H1 (cell line): ENCODE measurements around the gene SPOCD1. TPM values are rescaled to one million over a fixed set of nuclear protein-coding genes. Genes with fewer than 3 reads are reported as not detected.

Source experiments
- CTCF ChIA-PET: fragments of 300-600 bp; sonication (Branson Sonifier 250); formaldehyde crosslinking; loops from one replicate; lab custom pipeline; 2021; ENCODE audit not compliant: partially characterized antibody; lab: Charles Lee
- POLR2A ChIA-PET: fragments of 300-600 bp; sonication (Branson Sonifier 250); formaldehyde crosslinking; loops from one replicate; lab custom pipeline; 2021; ENCODE audit warnings: inconsistent platforms; ENCODE audit not compliant: partially characterized antibody; lab: Charles Lee
- DNase-seq, 2 experiments: peaks; one replicate each; pipeline versions ENCODE4 v3.0.0 to v3.0.0-alpha.2; 2010 to 2022; ENCODE audit warnings: low spot score in 2 of 2, low read depth in 1 of 2, mixed read lengths in 1 of 2
- FAIRE-seq: peaks from 2 replicates; lab custom pipeline; 2011; peaks lifted over from hg19 to GRCh38; lab: Jason Lieb, UNC
- H2AFZ ChIP-seq: 2 replicates; pipeline ENCODE4 v1.8.1; 2012; ENCODE audit warnings: low read length, inconsistent platforms
- H2AK5ac ChIP-seq: 2 replicates; pipeline ENCODE4 v1.6.1; 2013; ENCODE audit warnings: low read depth, low read length
- H2BK120ac ChIP-seq: replicated peaks from 2 replicates; pipeline ENCODE3; 2013; ENCODE audit warnings: low read depth, low read length, inconsistent platforms
- H2BK12ac ChIP-seq: 2 replicates; pipeline ENCODE4 v1.6.1; 2013; ENCODE audit warnings: low read depth, low read length
- H2BK15ac ChIP-seq: 2 replicates; pipeline ENCODE4 v1.6.1; 2013; ENCODE audit warnings: low read length
- H2BK20ac ChIP-seq: 2 replicates; pipeline ENCODE4 v1.6.1; 2013; ENCODE audit warnings: low read length
- H2BK5ac ChIP-seq: 2 replicates; pipeline ENCODE4 v1.6.1; 2013; ENCODE audit warnings: low read depth, low read length
- H3K14ac ChIP-seq: 2 replicates; pipeline ENCODE4 v1.6.1; 2013; ENCODE audit warnings: inconsistent platforms; ENCODE audit not compliant: insufficient read length
- H3K18ac ChIP-seq: 2 replicates; pipeline ENCODE4 v1.6.1; 2013; ENCODE audit warnings: low read length; ENCODE audit errors: extremely low read depth
- H3K23ac ChIP-seq: 2 replicates; pipeline ENCODE4 v1.6.1; 2013; ENCODE audit warnings: inconsistent platforms; ENCODE audit not compliant: insufficient read length
- H3K23me2 ChIP-seq: 2 replicates; pipeline ENCODE4 v1.6.1; 2013; ENCODE audit warnings: low read depth, low read length
- H3K27ac ChIP-seq: 2 replicates; pipeline ENCODE4 v1.6.1; 2011; ENCODE audit warnings: low read depth, low read length, inconsistent platforms
- H3K27me3 ChIP-seq, 4 experiments: replicated peaks in 1 of 4; 1 replicate in 1 of 4; 2 replicates in 3 of 4; pipeline versions ENCODE4 v1.6.1 to v1.8.1; 2011 to 2013; ENCODE audit warnings: low read length in 3 of 4, mild to moderate bottlenecking in 3 of 4, inconsistent platforms in 2 of 4, mixed read lengths in 2 of 4, moderate library complexity in 1 of 4; ENCODE audit not compliant: control insufficient read depth in 3 of 4, insufficient read depth in 3 of 4; ENCODE audit errors: extremely low read depth in 1 of 4
- H3K36me3 ChIP-seq, 4 experiments: 2 replicates each; pipeline versions ENCODE4 v1.6.1 to v1.8.1; 2011 to 2013; ENCODE audit warnings: mild to moderate bottlenecking in 4 of 4, low read length in 3 of 4, moderate library complexity in 2 of 4, control low read depth in 1 of 4, inconsistent platforms in 1 of 4; ENCODE audit not compliant: insufficient read depth in 4 of 4, control insufficient read depth in 2 of 4
- H3K4ac ChIP-seq: replicated peaks from 2 replicates; pipeline ENCODE3; 2013; ENCODE audit warnings: low read length, low read depth, mixed read lengths, inconsistent platforms; ENCODE audit not compliant: insufficient read length
- H3K4me1 ChIP-seq, 4 experiments: replicated peaks in 1 of 4; 1 replicate in 1 of 4; 2 replicates in 3 of 4; pipeline versions ENCODE4 v1.6.1 to v1.8.1; 2011 to 2013; ENCODE audit warnings: low read length in 3 of 4, inconsistent platforms in 2 of 4, mixed read lengths in 1 of 4; ENCODE audit not compliant: insufficient read depth in 4 of 4, control insufficient read depth in 3 of 4
- H3K4me2 ChIP-seq, 2 experiments: 2 replicates each; pipeline versions ENCODE4 v1.6.1 to v1.8.1; 2011 to 2013; ENCODE audit warnings: low read depth in 2 of 2, low read length in 2 of 2, control low read depth in 1 of 2, inconsistent platforms in 1 of 2, mild to moderate bottlenecking in 1 of 2; ENCODE audit not compliant: insufficient read depth in 1 of 2
- H3K4me3 ChIP-seq, 4 experiments: fragments of 200-600, 300-600 bp in 1 of 4; sonication (generic), shearing (Covaris generic), sonication (Bioruptor Twin) in 1 of 4; 2 replicates each; pipeline versions ENCODE4 v1.5.1 to v1.8.1; 2011 to 2016; ENCODE audit warnings: low read length in 4 of 4, low read depth in 3 of 4, control low read depth in 2 of 4, inconsistent platforms in 2 of 4, mild to moderate bottlenecking in 2 of 4, mixed read lengths in 1 of 4, moderate library complexity in 1 of 4; ENCODE audit not compliant: insufficient read depth in 2 of 4; ENCODE audit errors: extremely low read depth in 1 of 4
- H3K56ac ChIP-seq: replicated peaks from 2 replicates; pipeline ENCODE3; 2013; ENCODE audit warnings: low read depth, mild to moderate bottlenecking, mixed read lengths, low read length, inconsistent platforms; ENCODE audit not compliant: insufficient read length
- H3K79me1 ChIP-seq: 2 replicates; pipeline ENCODE4 v1.6.1; 2013; ENCODE audit warnings: low read depth, low read length, control low read depth
- H3K79me2 ChIP-seq, 2 experiments: 2 replicates each; pipeline versions ENCODE4 v1.6.1 to v1.8.1; 2012 to 2013; ENCODE audit warnings: low read length in 2 of 2, mild to moderate bottlenecking in 2 of 2, inconsistent platforms in 1 of 2; ENCODE audit not compliant: insufficient read depth in 2 of 2, control insufficient read depth in 1 of 2
- H3K9ac ChIP-seq, 4 experiments: replicated peaks in 1 of 4; 1 replicate in 1 of 4; 2 replicates in 3 of 4; pipeline versions ENCODE4 v1.6.1 to v1.8.1; 2011 to 2013; ENCODE audit warnings: low read depth in 3 of 4, low read length in 3 of 4, control low read depth in 2 of 4, mild to moderate bottlenecking in 2 of 4, moderate library complexity in 2 of 4, inconsistent platforms in 1 of 4; ENCODE audit errors: extremely low read depth in 1 of 4
- H3K9me3 ChIP-seq, 2 experiments: 2 replicates each; pipeline versions ENCODE4 v1.6.1 to v1.8.1; 2012 to 2013; ENCODE audit warnings: mild to moderate bottlenecking in 2 of 2, moderate library complexity in 2 of 2, control low read depth in 1 of 2, inconsistent platforms in 1 of 2, low read depth in 1 of 2, low read length in 1 of 2, mixed read lengths in 1 of 2; ENCODE audit not compliant: insufficient read depth in 2 of 2
- H4K20me1 ChIP-seq, 2 experiments: replicated peaks in 1 of 2; 2 replicates each; pipeline versions ENCODE3 to v1.8.1; 2011 to 2013; ENCODE audit warnings: inconsistent platforms in 2 of 2, low read length in 2 of 2, mild to moderate bottlenecking in 1 of 2; ENCODE audit not compliant: insufficient read depth in 2 of 2, control insufficient read depth in 1 of 2
- H4K5ac ChIP-seq: 2 replicates; pipeline ENCODE4 v1.6.1; 2013; ENCODE audit warnings: low read length, low read depth, mixed read lengths, inconsistent platforms; ENCODE audit not compliant: insufficient read length
- H4K8ac ChIP-seq: 2 replicates; pipeline ENCODE4 v1.8.0; 2013; ENCODE audit warnings: mild to moderate bottlenecking, moderate library complexity, low read length, inconsistent platforms; ENCODE audit not compliant: insufficient read depth; ENCODE audit errors: extremely low read depth
- H4K91ac ChIP-seq: replicated peaks from 2 replicates; pipeline ENCODE3; 2013; ENCODE audit warnings: low read length, mixed read lengths, inconsistent platforms; ENCODE audit not compliant: insufficient read length
- CREB1 ChIP-seq: IDR thresholded peaks from 2 replicates; pipeline ENCODE4 v1.6.1; 2012; ENCODE audit warnings: inconsistent platforms
- E2F6 ChIP-seq: IDR thresholded peaks from 2 replicates; pipeline ENCODE4 v1.6.1; 2012; ENCODE audit warnings: inconsistent platforms
- EZH2 ChIP-seq: fragments of 200-600 bp; sonication (generic); IDR thresholded peaks from 2 replicates; pipeline ENCODE4 v1.7.1; 2012; ENCODE audit warnings: low read depth, mild to moderate bottlenecking, moderate library complexity, low read length, inconsistent platforms; ENCODE audit not compliant: severe bottlenecking
- KDM1A ChIP-seq: fragments of 200-600, 300-600 bp; sonication (generic); IDR thresholded peaks from 2 replicates; pipeline ENCODE4 v1.7.1; 2016; ENCODE audit warnings: mild to moderate bottlenecking, low read length, borderline replicate concordance
- NRF1 ChIP-seq: IDR thresholded peaks from 2 replicates; pipeline ENCODE4 v1.6.1; 2011; ENCODE audit warnings: mild to moderate bottlenecking, low read depth, low read length, improper control_type of control experiment
- PHF8 ChIP-seq: fragments of 200-600 bp; sonication (generic); conservative IDR thresholded peaks from 2 replicates; pipeline ENCODE4 v1.7.1; 2012; ENCODE audit warnings: low read depth, mild to moderate bottlenecking, inconsistent platforms, low read length, moderate library complexity
- SRF ChIP-seq: IDR thresholded peaks from 2 replicates; pipeline ENCODE4 v1.6.1; 2011; ENCODE audit warnings: mild to moderate bottlenecking, low read depth, low read length, moderate library complexity
- ZNF274 ChIP-seq: IDR thresholded peaks from 2 replicates; pipeline ENCODE4 v1.7.0; 2012; ENCODE audit warnings: low read length, borderline replicate concordance; ENCODE audit errors: extremely low read depth
- WGBS, 2 experiments: shearing (Covaris generic) in 1 of 2; methylation state at CpG; one replicate each; pipeline versions ENCODE4 v1.1.6 to v1.1.7; 2013 to 2015; ENCODE audit warnings: low lambda C conversion rate in 2 of 2, mixed read lengths in 2 of 2, inconsistent platforms in 1 of 2, low coverage in 1 of 2, missing lambda C conversion rate in 1 of 2; ENCODE audit not compliant: insufficient replicate concordance in 2 of 2, insufficient coverage in 1 of 2, insufficient read length in 1 of 2; ENCODE audit errors: extremely low coverage in 1 of 2, missing lambda C conversion rate in 1 of 2; 5-methylcytosine and 5-hydroxymethylcytosine counted together
- long read RNA-seq, 2 experiments: library from RNA in 1 of 2; library from capped mRNA in 1 of 2; stranded (forward); transcript quantifications; one replicate each; pipeline ENCODE4 v2.0.0, GENCODE V29; 2021; ENCODE audit warnings: inconsistent platforms in 1 of 2
- polyA minus RNA-seq, 3 experiments: library from RNA; depleted of rRNA, polyadenylated mRNA; stranded (reverse); fragments of >200 nt; gene quantifications; 1 replicate in 2 of 3; 2 replicates in 1 of 3; pipeline ENCODE4 v1.2.3, GENCODE V29; 2011
- polyA plus RNA-seq, 7 experiments: library from polyadenylated mRNA; depleted of rRNA in 3 of 7; stranded (reverse) in 5 of 7; unstranded in 2 of 7; fragments of >200 nt in 5 of 7; fragments of 200-250 nt in 2 of 7; gene quantifications; 1 replicate in 5 of 7; 2 replicates in 1 of 7; 4 replicates in 1 of 7; pipeline versions ENCODE4 v1.2.1 to v1.2.3, GENCODE V29; 2011 to 2013; ENCODE audit warnings: missing spikeins in 2 of 7, mixed read lengths in 2 of 7
- total RNA-seq: library from RNA; stranded (reverse); fragmentation: NEBNext Ultra II Directional; extraction: Animal tissue kit (Norgen Biotek cat#: 25700); gene quantifications from 2 replicates; pipeline ENCODE4 v1.2.1, GENCODE V29; 2021

SPOCD1 gene
- 1.8 and 2.0 TPM in 2 replicates for total RNA-seq
- polyA plus RNA-seq (2011; rRNA removed), result 2.9 and 4.2 TPM in 2 replicates
- 4.7 TPM for polyA plus RNA-seq (2011; cell fraction: cytosol; rRNA removed)
- 13.1 TPM for polyA plus RNA-seq (2011; cell fraction: nucleus; rRNA removed)
- polyA plus RNA-seq (2012, experiment 1 of 2), result 1.9 to 2.6 TPM (median 2.1 TPM) in 4 replicates
- polyA plus RNA-seq (2012, experiment 2 of 2), result 0.84 TPM
- polyA plus RNA-seq (2013, experiment 1 of 2), result 1.4 TPM
- polyA plus RNA-seq (2013, experiment 2 of 2), result 1.0 TPM
- 2.2 and 3.0 TPM in 2 replicates for polyA minus RNA-seq (2011; rRNA and poly(A)+ RNA removed)
- 1.2 TPM for polyA minus RNA-seq (2011; cell fraction: cytosol; rRNA and poly(A)+ RNA removed)
- 5.6 TPM for polyA minus RNA-seq (2011; cell fraction: nucleus; rRNA and poly(A)+ RNA removed)
- long read RNA-seq, experiment 1, result 0 reads
- long read RNA-seq, experiment 2, partial matches to known transcripts, result 2 of 2 reads
- long read RNA-seq, experiment 2, other reads (novel, unspliced or antisense), result 0 of 2 reads

- Histone ChIP-seq H2AFZ (0 out of 2 replicates have a peak within 1 kb of the TSS, but pooled peaks have one; percentile 45), H3K4me2 (peak within 1 kb of the TSS; percentile 29 to 68; a peak in 3 of 4 replicates), H4K5ac (peak within 1 kb of the TSS; percentile 8), H3K4me3 (peak within 1 kb of the TSS; percentile 31 to 60 (median 42); a peak in 7 of 8 replicates), H2BK5ac (no peak within 1 kb of the TSS; the same call in 1 of the 2 replicates), H3K4me1 (peaks cover 0 to 2% (median 0%) of the 10 kb centered on the region in 4 experiments; a peak in 1 of 7 replicates), H2BK15ac (peak within 1 kb of the TSS; percentile 19; the same call in 1 of the 2 replicates), H3K23me2 (no peaks in the 10 kb centered on the region; the same call in 1 of the 2 replicates), H3K79me1 (no peaks in the 10 kb centered on the region), H3K14ac (no peak within 1 kb of the TSS), H3K23ac (no peak within 1 kb of the TSS), H4K91ac (no peak within 1 kb of the TSS), H3K9me3 (no peaks in the 10 kb centered on the region), H3K4ac (no peak within 1 kb of the TSS), H3K27me3 (no peaks in the 10 kb centered on the region; a peak in 1 of 7 replicates), H3K27ac (no peak within 1 kb of the TSS), H2BK20ac (0 out of 2 replicates have a peak within 1 kb of the TSS, but pooled peaks have one; percentile 48), H3K79me2 (no peaks in the 10 kb centered on the region), H2AK5ac (no peak within 1 kb of the TSS), H4K20me1 (no peaks in the 10 kb centered on the region), H3K9ac (peak within 1 kb of the TSS in 1 of 4 experiments; percentile 9; a peak in 2 of 7 replicates), H2BK120ac (no peak within 1 kb of the TSS), H3K56ac (no peak within 1 kb of the TSS), H3K36me3 (no peaks in the 10 kb centered on the region), H2BK12ac (no peak within 1 kb of the TSS), H3K18ac (peak within 1 kb of the TSS; percentile 75; the same call in 1 of the 2 replicates), H4K8ac (peak within 1 kb of the TSS; percentile 86)
- FAIRE-seq (peak; percentile 62), DNase-seq (peak; percentile 92 to 100)
- ChIA-PET POLR2A (interaction anchor here (1.0 to 1.3 kb wide), 5 partner anchors 13 to 198 kb away, joined by 3 to 4 read pairs (median 3); partner anchors contain the start of gene KHDRBS1), CTCF (interaction anchor here (0.5 to 4.7 kb wide), 31 partner anchors 10 to 293 kb away, joined by 3 to 26 read pairs (median 4); partner anchors contain the start of gene PTP4A2)
- WGBS, 2 experiments, result 19% methylated on average over 23 of the region's 23 CpGs; no CpG with 5 or more reads in 1 of the 2 experiments
- no peak for TF ChIP-seq EZH2
- TF ChIP-seq KDM1A, result peak; percentile 24; the same call in 1 of the 2 replicates
- TF ChIP-seq ZNF274, result no peak
- TF ChIP-seq SRF, result no peak
- peak; percentile 50; the same call in 1 of the 2 replicates for TF ChIP-seq PHF8
- no peak for TF ChIP-seq NRF1
- TF ChIP-seq E2F6, result peak; percentile 52; the same call in 1 of the 2 replicates
- peak; percentile 75; the same call in 1 of the 2 replicates for TF ChIP-seq CREB1
Observed at GRCh38 chr1:31815752-31816500, at the start of gene SPOCD1. Gene SPOCD1 (minus strand): TSS chr1:31816022. CDS start chr1:31815333, 689 bp downstream.
